ENCODE data around the gene SLC30A2. TPM values are rescaled to one million over a fixed set of nuclear protein-coding genes. Genes with fewer than 3 reads are reported as not detected.
"Not testable (repeated sequence)": the region's sequence is repeated elsewhere in the genome, so short reads cannot be mapped to it uniquely, and the experiment has no call there.

SLC30A2 gene, protein sequence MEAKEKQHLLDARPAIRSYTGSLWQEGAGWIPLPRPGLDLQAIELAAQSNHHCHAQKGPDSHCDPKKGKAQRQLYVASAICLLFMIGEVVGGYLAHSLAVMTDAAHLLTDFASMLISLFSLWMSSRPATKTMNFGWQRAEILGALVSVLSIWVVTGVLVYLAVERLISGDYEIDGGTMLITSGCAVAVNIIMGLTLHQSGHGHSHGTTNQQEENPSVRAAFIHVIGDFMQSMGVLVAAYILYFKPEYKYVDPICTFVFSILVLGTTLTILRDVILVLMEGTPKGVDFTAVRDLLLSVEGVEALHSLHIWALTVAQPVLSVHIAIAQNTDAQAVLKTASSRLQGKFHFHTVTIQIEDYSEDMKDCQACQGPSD
- total RNA-seq: under 0.01 TPM

GRCh38 chr1:26045722-26046245, at the start of gene SLC30A2:
Gene SLC30A2 (minus strand): TSS chr1:26046118. CDS start chr1:26045896, 222 bp downstream.
- no peak for DNase-seq (ENCODE audit: low read depth in 2 of 3, low spot score in 2 of 3)

GRCh38 chr1:26094677-26095383, 48.9 kb upstream of the SLC30A2 start:
- DNase-seq (ENCODE audit: low read depth in 2 of 3, low spot score in 2 of 3): no peak

GRCh38 chr1:26094076-26094669, 48.3 kb upstream of the SLC30A2 start:
- no peak for DNase-seq (ENCODE audit: low read depth in 2 of 3, low spot score in 2 of 3)

GRCh38 chr1:26093569-26093968, 47.7 kb upstream of the SLC30A2 start:
- not testable (repeated sequence) for DNase-seq (ENCODE audit: low read depth in 2 of 3, low spot score in 2 of 3)

GRCh38 chr1:26092422-26092821, 46.5 kb upstream of the SLC30A2 start:
- no peak for DNase-seq (ENCODE audit: low read depth in 2 of 3, low spot score in 2 of 3)

DNA sequence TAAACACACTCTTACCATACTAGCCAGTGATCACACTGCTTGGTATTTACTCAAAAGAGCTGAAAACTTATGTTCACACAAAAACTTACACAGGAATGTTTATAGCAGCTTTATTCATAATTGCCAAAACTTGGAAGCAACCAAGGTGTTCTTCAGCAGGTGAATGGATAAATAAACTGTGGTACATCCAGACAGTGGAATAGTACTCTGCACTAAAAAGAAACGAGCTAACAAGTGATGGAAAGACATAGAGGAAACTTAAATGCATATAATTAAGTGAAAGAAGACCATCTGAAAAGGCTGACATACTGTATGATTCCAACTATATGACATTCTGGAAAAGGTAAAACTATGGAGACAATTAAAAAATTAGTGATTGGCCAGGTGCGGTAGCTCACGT, 45.0 kb upstream of the SLC30A2 start:
- no peak for DNase-seq (ENCODE audit: low read depth in 2 of 3, low spot score in 2 of 3)

- DNase-seq (ENCODE audit: low read depth in 2 of 3, low spot score in 2 of 3): no peak
These were observed 43.2 kb upstream of the SLC30A2 start for GRCh38 chr1:26089125-26089524.

DNA sequence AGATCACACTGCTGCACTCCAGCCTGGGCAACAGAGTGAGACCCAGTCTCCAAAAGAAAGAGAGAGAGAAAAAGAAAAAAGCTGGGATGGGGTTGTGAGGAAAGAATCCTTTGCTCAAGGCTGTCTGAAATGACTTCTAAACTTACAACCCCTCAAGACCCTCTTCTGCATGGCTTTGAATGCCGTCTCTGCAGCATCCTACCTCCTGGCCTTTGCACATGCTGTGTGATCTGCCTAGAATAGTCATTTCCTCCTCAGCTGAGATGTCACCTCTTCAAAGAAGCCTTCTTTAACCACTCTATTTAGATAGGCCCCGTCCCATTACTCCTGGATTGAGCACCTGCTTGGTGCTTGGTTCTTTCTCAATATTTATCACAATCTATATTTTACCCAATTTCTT, 38.9 kb upstream of the SLC30A2 start:
- DNase-seq (ENCODE audit: low read depth in 2 of 3, low spot score in 2 of 3): no peak

DNA sequence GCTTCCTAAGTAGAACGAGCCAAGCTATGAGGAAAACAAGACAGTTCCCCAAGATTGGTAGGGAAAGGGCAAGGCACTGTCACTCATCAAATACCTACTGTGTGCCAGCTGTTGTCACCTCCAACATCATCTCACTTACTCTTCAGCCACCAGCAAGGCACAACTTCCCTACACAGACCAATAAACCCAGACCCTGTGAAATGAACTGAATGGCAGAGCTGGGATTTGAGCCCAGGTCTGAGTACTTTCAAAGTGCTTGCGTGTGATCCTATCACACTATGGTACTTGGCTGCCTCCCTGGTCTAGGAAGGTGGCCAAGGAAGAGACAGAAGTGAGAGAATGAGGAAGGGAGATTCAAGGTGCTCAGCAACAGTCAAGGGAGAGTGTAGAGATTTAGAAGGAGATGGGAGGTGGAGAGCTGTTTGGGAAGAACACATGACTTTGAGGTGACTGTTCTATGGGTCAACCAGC, 38.2 kb upstream of the SLC30A2 start:
- no peak for DNase-seq (ENCODE audit: low read depth in 2 of 3, low spot score in 2 of 3)

- no peak for DNase-seq (ENCODE audit: low read depth in 2 of 3, low spot score in 2 of 3)
These were observed 37.3 kb upstream of the SLC30A2 start for GRCh38 chr1:26083208-26083607.

DNA sequence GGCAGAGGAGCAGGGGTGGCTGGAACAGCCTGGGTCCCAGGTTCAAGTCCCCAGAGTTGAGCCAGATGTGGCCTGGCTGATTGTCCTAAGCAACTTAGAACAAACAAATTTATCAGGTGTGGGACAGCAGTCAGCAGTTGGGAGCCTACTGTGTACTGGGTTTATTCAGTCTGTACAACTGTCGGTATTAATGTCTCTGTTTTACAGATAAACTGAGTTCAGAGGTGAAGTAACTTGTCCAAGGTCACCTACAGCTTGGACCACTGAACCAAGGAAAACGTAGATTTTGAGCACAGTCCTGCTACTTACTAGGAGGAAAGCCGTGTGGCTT, 36.1 kb upstream of the SLC30A2 start:
- no peak for DNase-seq (ENCODE audit: low read depth in 2 of 3, low spot score in 2 of 3)

GRCh38 chr1:26081267-26082019, 35.5 kb upstream of the SLC30A2 start:
- DNase-seq (ENCODE audit: low read depth in 2 of 3, low spot score in 2 of 3): peak in 1 of 3 donors; percentile 26

GRCh38 chr1:26079960-26080814, 34.3 kb upstream of the SLC30A2 start:
- DNase-seq (ENCODE audit: low read depth in 2 of 3, low spot score in 2 of 3): no peak

DNA sequence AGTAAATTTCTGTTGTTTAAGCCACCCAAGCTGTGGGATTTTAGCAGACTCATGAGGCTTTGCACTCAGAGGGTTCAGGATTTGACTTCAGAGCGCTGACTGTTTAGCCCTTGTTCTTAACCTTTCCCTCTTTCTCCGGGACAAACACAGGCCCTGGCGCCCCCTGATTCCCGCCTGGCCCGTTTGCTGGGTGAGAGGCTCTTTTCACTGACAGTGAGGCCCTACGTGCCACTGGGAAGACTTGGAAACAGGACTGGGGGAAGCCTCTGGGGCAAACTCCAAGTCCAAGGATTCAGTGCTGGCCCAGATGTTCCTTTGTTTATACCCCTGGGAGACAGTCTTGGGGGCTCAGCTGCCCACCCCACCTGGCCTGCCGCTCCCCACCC, 33.3 kb upstream of the SLC30A2 start:
- no peak for DNase-seq (ENCODE audit: low read depth in 2 of 3, low spot score in 2 of 3)

- no peak for DNase-seq (ENCODE audit: low read depth in 2 of 3, low spot score in 2 of 3)
These were observed 32.6 kb upstream of the SLC30A2 start for GRCh38 chr1:26078286-26079177.

DNA sequence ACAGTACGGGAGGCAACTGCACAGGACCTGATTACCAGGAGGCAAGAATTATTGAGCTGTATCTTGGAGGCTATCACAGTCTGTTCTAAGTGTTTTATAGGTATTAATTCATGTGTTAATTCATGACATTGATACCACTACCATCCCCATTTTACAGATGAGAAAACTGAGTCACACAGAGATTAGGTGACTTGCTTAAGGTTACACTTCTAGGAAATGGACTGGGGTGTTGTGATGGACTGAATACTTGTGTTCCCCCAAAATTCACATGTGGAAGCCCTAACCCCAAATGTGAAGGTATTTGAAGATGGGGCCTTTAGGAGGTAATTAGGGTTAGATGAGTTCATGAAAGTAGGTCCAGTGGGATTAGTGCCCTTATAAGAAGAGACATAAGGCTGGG, 31.6 kb upstream of the SLC30A2 start:
- no peak for DNase-seq (ENCODE audit: low read depth in 2 of 3, low spot score in 2 of 3)

GRCh38 chr1:26075421-26076144, 29.7 kb upstream of the SLC30A2 start:
- no peak for DNase-seq (ENCODE audit: low read depth in 2 of 3, low spot score in 2 of 3)

DNA sequence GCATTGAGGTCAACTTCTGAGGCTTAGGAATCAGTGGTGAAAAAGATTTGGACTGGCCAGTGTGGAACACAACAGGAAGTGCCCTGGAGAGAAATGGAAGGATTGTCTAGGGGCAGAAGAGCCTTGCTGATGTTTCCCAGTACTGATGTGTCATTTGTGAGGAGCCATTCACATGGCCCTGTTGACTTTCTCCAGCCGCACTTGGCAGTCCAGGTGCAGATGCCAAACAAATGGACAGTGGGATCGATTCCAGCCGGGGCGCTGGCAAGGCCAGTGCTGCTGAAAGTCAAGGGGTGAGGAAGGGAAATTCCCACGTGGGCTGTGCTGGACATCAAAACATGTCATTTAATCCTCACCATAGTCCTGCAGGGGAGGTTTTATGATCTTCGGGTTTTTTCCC, 26.4 kb upstream of the SLC30A2 start:
- DNase-seq (ENCODE audit: low read depth in 2 of 3, low spot score in 2 of 3): no peak
